ENCODE measurements around the gene NCOA3.

NCOA3 gene

GRCh38 chr20:47664068-47664437 lies 162.4 kb downstream of the NCOA3 start:
- Histone ChIP-seq H3K4me1 (ENCODE audit: insufficient read depth, low read length, severe bottlenecking) (peaks cover 40% of the 10 kb centered on the region), H4K20me1 (ENCODE audit: insufficient read depth, low read length) (no peaks in the 10 kb centered on the region), H3K4me3 (ENCODE audit: low read depth, low read length, poor library complexity, severe bottlenecking) (no peak overlapping the region), H3F3A (ENCODE audit: insufficient read depth, low read length) (0 out of 2 replicates have a peak, but pooled peaks cover 2% of the 10 kb centered on the region), H3K27ac (ENCODE audit: low read depth, low read length, poor library complexity, severe bottlenecking) (no peak overlapping the region), H3K4me2 (ENCODE audit: low read length) (no peak overlapping the region), H3K36me3 (ENCODE audit: insufficient read depth, low read length) (peaks cover 56% of the 10 kb centered on the region), H3K79me2 (ENCODE audit: insufficient read depth, low read length) (no peaks in the 10 kb centered on the region), H3K9ac (ENCODE audit: low read length) (no peak overlapping the region), H3K9me3 (ENCODE audit: low read length) (no peaks in the 10 kb centered on the region), H3K9me2 (ENCODE audit: low read depth, low read length) (no peaks in the 10 kb centered on the region), H3K27me3 (ENCODE audit: insufficient read depth, low read length) (no peaks in the 10 kb centered on the region), H2AFZ (ENCODE audit: low read length) (no peak overlapping the region)
- peak; percentile 28; the same call in 1 of the 2 replicates for TF ChIP-seq CTCF (IDR thresholded peaks at IDR 0.05; ENCODE audit: low read length)
- no peak for TF ChIP-seq EZH2 (IDR thresholded peaks at IDR 0.05; ENCODE audit: borderline replicate concordance, low read length)

GRCh38 chr20:47664744-47665143 lies 163.1 kb downstream of the NCOA3 start:
- Histone ChIP-seq H3K36me3 (ENCODE audit: insufficient read depth, low read length) (peaks cover 49% of the 10 kb centered on the region), H3K27ac (ENCODE audit: low read depth, low read length, poor library complexity, severe bottlenecking) (peak overlapping the region; percentile 21), H3K27me3 (ENCODE audit: insufficient read depth, low read length) (no peaks in the 10 kb centered on the region), H3K9me2 (ENCODE audit: low read depth, low read length) (no peaks in the 10 kb centered on the region), H4K20me1 (ENCODE audit: insufficient read depth, low read length) (no peaks in the 10 kb centered on the region), H3K4me1 (ENCODE audit: insufficient read depth, low read length, severe bottlenecking) (peaks cover 40% of the 10 kb centered on the region), H3K9me3 (ENCODE audit: low read length) (no peaks in the 10 kb centered on the region), H3K4me2 (ENCODE audit: low read length) (no peak overlapping the region), H2AFZ (ENCODE audit: low read length) (no peak overlapping the region), H3F3A (ENCODE audit: insufficient read depth, low read length) (0 out of 2 replicates have a peak, but pooled peaks cover 2% of the 10 kb centered on the region), H3K9ac (ENCODE audit: low read length) (no peak overlapping the region; the same call in 1 of the 2 replicates), H3K79me2 (ENCODE audit: insufficient read depth, low read length) (no peaks in the 10 kb centered on the region), H3K4me3 (ENCODE audit: low read depth, low read length, poor library complexity, severe bottlenecking) (no peak overlapping the region)
- TF ChIP-seq EZH2 (IDR thresholded peaks at IDR 0.05; ENCODE audit: borderline replicate concordance, low read length) (no peak), CTCF (IDR thresholded peaks at IDR 0.05; ENCODE audit: low read length) (no peak)

DNA sequence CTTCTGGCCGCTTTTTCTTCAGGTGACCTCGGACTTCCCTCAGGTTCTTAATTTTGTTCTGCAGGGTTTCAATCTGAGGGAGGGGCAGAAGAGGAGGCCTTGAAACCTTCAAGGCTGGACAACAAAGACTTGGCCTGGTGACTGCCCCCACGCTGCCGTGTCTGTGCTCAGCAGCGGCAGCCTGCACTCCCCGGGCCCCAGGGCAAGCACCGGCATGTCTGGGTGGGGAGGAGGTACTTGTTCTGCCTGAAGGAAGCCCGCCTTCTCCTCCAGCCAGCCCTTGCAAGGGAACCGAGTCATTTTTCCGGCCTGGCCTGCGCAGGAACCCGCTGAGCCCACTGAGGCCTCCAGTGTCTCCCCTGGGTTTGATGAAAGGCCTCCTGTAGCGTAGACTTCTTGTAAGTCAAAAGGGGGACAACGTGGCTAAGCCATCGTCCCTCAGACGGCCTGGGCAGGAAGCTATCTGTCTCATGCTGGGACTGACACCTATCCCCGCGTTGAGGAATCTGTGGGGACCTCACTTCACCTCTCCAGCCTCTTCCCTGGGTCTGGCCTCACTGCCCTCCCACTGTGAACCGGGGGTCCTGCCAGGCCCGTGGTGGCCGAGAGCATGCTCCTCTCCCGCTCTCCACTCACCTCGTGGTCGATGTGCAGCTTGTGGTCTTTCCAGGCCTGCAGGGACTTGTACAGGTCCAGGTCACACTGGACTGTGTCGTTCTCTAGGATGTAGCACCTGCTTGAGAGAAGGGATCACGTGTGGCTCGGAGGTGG lies 163.7 kb downstream of the NCOA3 start:
- Histone ChIP-seq H3K9me3 (ENCODE audit: low read length) (no peaks in the 10 kb centered on the region), H3K36me3 (ENCODE audit: insufficient read depth, low read length) (peaks cover 43% of the 10 kb centered on the region), H3K4me3 (ENCODE audit: low read depth, low read length, poor library complexity, severe bottlenecking) (no peak overlapping the region), H3K27me3 (ENCODE audit: insufficient read depth, low read length) (no peaks in the 10 kb centered on the region), H3K4me2 (ENCODE audit: low read length) (no peak overlapping the region), H3K9ac (ENCODE audit: low read length) (no peak overlapping the region; the same call in 1 of the 2 replicates), H3K79me2 (ENCODE audit: insufficient read depth, low read length) (no peaks in the 10 kb centered on the region), H3F3A (ENCODE audit: insufficient read depth, low read length) (0 out of 2 replicates have a peak, but pooled peaks cover 2% of the 10 kb centered on the region), H3K9me2 (ENCODE audit: low read depth, low read length) (no peaks in the 10 kb centered on the region), H2AFZ (ENCODE audit: low read length) (no peak overlapping the region), H4K20me1 (ENCODE audit: insufficient read depth, low read length) (no peaks in the 10 kb centered on the region), H3K4me1 (ENCODE audit: insufficient read depth, low read length, severe bottlenecking) (peaks cover 40% of the 10 kb centered on the region), H3K27ac (ENCODE audit: low read depth, low read length, poor library complexity, severe bottlenecking) (peak overlapping the region; percentile 21)
- TF ChIP-seq CTCF (IDR thresholded peaks at IDR 0.05; ENCODE audit: low read length) (no peak), EZH2 (IDR thresholded peaks at IDR 0.05; ENCODE audit: borderline replicate concordance, low read length) (no peak)

All from OCI-LY1 (cell line).